Endothelial cell of umbilical vein (primary cell): ENCODE data around the gene HUS1.

ENCODE experiments used
- CTCF ChIP-seq, 2 donors: IDR thresholded peaks; 1 replicate in 1 of 2; 2 replicates in 1 of 2; pipeline ENCODE4 v1.5.1; 2011; ENCODE audit warnings: low read length in 2 of 2, mild to moderate bottlenecking in 2 of 2, moderate library complexity in 2 of 2, control low read depth in 1 of 2, inconsistent platforms in 1 of 2, low read depth in 1 of 2; ENCODE audit not compliant: insufficient read depth in 1 of 2; ENCODE audit errors: extremely low read depth in 1 of 2
- MYC ChIP-seq: IDR thresholded peaks from one replicate; pipeline ENCODE4 v1.6.1; 2011; ENCODE audit warnings: mild to moderate bottlenecking, low read depth, low read length
- POLR2A ChIP-seq: IDR thresholded peaks from 2 replicates; pipeline ENCODE4 v1.6.1; 2012; ENCODE audit warnings: low read depth, mild to moderate bottlenecking, control low read depth, low read length
- POLR2AphosphoS5 ChIP-seq: IDR thresholded peaks from 2 replicates; pipeline ENCODE4 v1.6.1; 2012; ENCODE audit warnings: low read depth, mild to moderate bottlenecking, control low read depth, low read length, moderate library complexity; ENCODE audit not compliant: insufficient read depth

GRCh38 chr7:48028938-48029337, 49.5 kb upstream of the HUS1 start, which contains the start of gene SUN3:
- TF ChIP-seq CTCF (IDR thresholded peaks at IDR 0.05; ENCODE audit: extremely low read depth in 1 of 2, insufficient read depth in 1 of 2, low read depth in 1 of 2, low read length in 2 of 2) (no peak), POLR2A (no peak), POLR2AphosphoS5 (no peak), MYC (no peak)
